ENCODE data around the gene RUNDC3A. TPM values are rescaled to one million over a fixed set of nuclear protein-coding genes. Genes with fewer than 3 reads are reported as not detected.

RUNDC3A gene
- total RNA-seq, 1 donor from 2014 or later, result 2.0 TPM

DNA sequence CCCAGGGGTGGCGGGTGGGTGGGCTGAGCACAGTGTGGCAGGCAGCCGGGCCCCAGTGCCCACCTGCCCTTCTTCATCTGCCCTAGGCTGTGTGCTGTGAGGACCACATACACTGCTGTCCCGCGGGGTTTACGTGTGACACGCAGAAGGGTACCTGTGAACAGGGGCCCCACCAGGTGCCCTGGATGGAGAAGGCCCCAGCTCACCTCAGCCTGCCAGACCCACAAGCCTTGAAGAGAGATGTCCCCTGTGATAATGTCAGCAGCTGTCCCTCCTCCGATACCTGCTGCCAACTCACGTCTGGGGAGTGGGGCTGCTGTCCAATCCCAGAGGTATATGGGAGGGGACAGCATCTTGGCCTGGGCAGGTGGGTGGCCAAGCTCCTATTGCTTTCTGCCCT lies 43.1 kb downstream of the RUNDC3A start:
- Histone ChIP-seq H3K27me3 (ENCODE audit: insufficient read depth, low read length) (no peaks in the 10 kb centered on the region), H3K27ac (ENCODE audit: low read depth, low read length) (no peak overlapping the region), H4K20me1 (ENCODE audit: insufficient read depth, low read length) (peaks cover 56% of the 10 kb centered on the region), H3K4me2 (ENCODE audit: low read length) (no peak overlapping the region), H3K79me2 (ENCODE audit: insufficient read depth, low read length) (peaks cover under 1% of the 10 kb centered on the region), H3K36me3 (ENCODE audit: insufficient read depth, low read length) (no peaks in the 10 kb centered on the region), H3K4me3 (ENCODE audit: insufficient read depth, low read depth, low read length) (no peak overlapping the region), H3K9ac (ENCODE audit: low read length) (no peak overlapping the region), H3K9me3 (ENCODE audit: insufficient read depth, low read depth, low read length) (no peaks in the 10 kb centered on the region), H3K4me1 (ENCODE audit: insufficient read depth, low read length) (no peaks in the 10 kb centered on the region), H2AFZ (ENCODE audit: low read depth, low read length) (no peak overlapping the region)
- no peak overlapping the region for H3K27ac Mint-ChIP-seq (ENCODE audit: unreplicated experiment)
- no peak for FAIRE-seq
- TF ChIP-seq EZH2 (IDR thresholded peaks at IDR 0.05; ENCODE audit: insufficient read depth, low read length), result no peak
- TF ChIP-seq, protein P1, sequence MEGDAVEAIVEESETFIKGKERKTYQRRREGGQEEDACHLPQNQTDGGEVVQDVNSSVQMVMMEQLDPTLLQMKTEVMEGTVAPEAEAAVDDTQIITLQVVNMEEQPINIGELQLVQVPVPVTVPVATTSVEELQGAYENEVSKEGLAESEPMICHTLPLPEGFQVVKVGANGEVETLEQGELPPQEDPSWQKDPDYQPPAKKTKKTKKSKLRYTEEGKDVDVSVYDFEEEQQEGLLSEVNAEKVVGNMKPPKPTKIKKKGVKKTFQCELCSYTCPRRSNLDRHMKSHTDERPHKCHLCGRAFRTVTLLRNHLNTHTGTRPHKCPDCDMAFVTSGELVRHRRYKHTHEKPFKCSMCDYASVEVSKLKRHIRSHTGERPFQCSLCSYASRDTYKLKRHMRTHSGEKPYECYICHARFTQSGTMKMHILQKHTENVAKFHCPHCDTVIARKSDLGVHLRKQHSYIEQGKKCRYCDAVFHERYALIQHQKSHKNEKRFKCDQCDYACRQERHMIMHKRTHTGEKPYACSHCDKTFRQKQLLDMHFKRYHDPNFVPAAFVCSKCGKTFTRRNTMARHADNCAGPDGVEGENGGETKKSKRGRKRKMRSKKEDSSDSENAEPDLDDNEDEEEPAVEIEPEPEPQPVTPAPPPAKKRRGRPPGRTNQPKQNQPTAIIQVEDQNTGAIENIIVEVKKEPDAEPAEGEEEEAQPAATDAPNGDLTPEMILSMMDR (IDR thresholded peaks at IDR 0.05; ENCODE audit: insufficient read depth, low read depth, low read length), result no peak
- no peak for DNase-seq (ENCODE audit: low read depth)
- no peak overlapping the region for H3K4me3 Mint-ChIP-seq (ENCODE audit: unreplicated experiment)
- H3K27me3 Mint-ChIP-seq (ENCODE audit: low read depth, unreplicated experiment), result peaks cover 5% of the 10 kb centered on the region
- no peaks in the 10 kb centered on the region for H3K9me3 Mint-ChIP-seq (ENCODE audit: unreplicated experiment)
- peaks cover 15% of the 10 kb centered on the region for H3K36me3 Mint-ChIP-seq (ENCODE audit: low read depth, unreplicated experiment)
- no peaks in the 10 kb centered on the region for H3K4me1 Mint-ChIP-seq (ENCODE audit: low read depth, unreplicated experiment)

DNA sequence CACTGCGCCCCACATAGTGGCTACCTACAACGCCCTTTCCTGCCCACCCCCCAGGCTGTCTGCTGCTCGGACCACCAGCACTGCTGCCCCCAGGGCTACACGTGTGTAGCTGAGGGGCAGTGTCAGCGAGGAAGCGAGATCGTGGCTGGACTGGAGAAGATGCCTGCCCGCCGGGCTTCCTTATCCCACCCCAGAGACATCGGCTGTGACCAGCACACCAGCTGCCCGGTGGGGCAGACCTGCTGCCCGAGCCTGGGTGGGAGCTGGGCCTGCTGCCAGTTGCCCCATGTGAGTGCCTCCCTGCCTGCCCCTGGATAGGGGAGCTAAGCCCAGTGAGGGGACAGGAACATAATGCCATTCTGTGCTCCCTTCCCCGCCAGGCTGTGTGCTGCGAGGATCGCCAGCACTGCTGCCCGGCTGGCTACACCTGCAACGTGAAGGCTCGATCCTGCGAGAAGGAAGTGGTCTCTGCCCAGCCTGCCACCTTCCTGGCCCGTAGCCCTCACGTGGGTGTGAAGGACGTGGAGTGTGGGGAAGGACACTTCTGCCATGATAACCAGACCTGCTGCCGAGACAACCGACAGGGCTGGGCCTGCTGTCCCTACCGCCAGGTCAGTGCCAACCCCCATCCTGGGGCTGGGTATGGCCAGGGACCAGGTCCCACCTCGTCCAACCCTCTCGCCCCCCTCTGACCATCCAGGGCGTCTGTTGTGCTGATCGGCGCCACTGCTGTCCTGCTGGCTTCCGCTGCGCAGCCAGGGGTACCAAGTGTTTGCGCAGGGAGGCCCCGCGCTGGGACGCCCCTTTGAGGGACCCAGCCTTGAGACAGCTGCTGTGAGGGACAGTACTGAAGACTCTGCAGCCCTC lies 43.8 kb downstream of the RUNDC3A start:
- TF ChIP-seq, protein P1 (IDR thresholded peaks at IDR 0.05; ENCODE audit: insufficient read depth, low read depth, low read length), result no peak
- no peak for TF ChIP-seq EZH2 (IDR thresholded peaks at IDR 0.05; ENCODE audit: insufficient read depth, low read length)
- no peak for DNase-seq (ENCODE audit: low read depth)
- Histone ChIP-seq H3K4me3 (ENCODE audit: insufficient read depth, low read depth, low read length) (no peak overlapping the region), H3K79me2 (ENCODE audit: insufficient read depth, low read length) (no peaks in the 10 kb centered on the region), H3K27me3 (ENCODE audit: insufficient read depth, low read length) (no peaks in the 10 kb centered on the region), H3K9ac (ENCODE audit: low read length) (no peak overlapping the region), H3K36me3 (ENCODE audit: insufficient read depth, low read length) (no peaks in the 10 kb centered on the region), H3K9me3 (ENCODE audit: insufficient read depth, low read depth, low read length) (no peaks in the 10 kb centered on the region), H4K20me1 (ENCODE audit: insufficient read depth, low read length) (peaks cover 51% of the 10 kb centered on the region), H3K4me1 (ENCODE audit: insufficient read depth, low read length) (no peaks in the 10 kb centered on the region), H2AFZ (ENCODE audit: low read depth, low read length) (no peak overlapping the region), H3K27ac (ENCODE audit: low read depth, low read length) (no peak overlapping the region), H3K4me2 (ENCODE audit: low read length) (no peak overlapping the region)
- Mint-ChIP-seq H3K9me3 (ENCODE audit: unreplicated experiment) (no peaks in the 10 kb centered on the region), H3K27me3 (ENCODE audit: low read depth, unreplicated experiment) (peaks cover 5% of the 10 kb centered on the region), H3K27ac (ENCODE audit: unreplicated experiment) (no peak overlapping the region), H3K4me3 (ENCODE audit: unreplicated experiment) (no peak overlapping the region), H3K36me3 (ENCODE audit: low read depth, unreplicated experiment) (peaks cover 15% of the 10 kb centered on the region), H3K4me1 (ENCODE audit: low read depth, unreplicated experiment) (no peaks in the 10 kb centered on the region)
- FAIRE-seq, result no peak

Data from astrocyte (in vitro differentiated cells and primary cell).